Loucy (cell line): ENCODE data around the gene PIK3CG.

Source experiments
- EZH2phosphoT487 ChIP-seq: fragments of 200-600 bp; IDR thresholded peaks from 2 replicates; pipeline ENCODE4 v1.6.1; 2018; ENCODE audit warnings: antibody characterized with exemption, mild to moderate bottlenecking, moderate library complexity, borderline replicate concordance
- TF ChIP-seq, protein P1 (sequence below): fragments of 200-600 bp; sonication (generic); conservative IDR thresholded peaks from 2 replicates; pipeline ENCODE4 v1.5.1; 2014; ENCODE audit warnings: mild to moderate bottlenecking, antibody characterized with exemption, low read length

DNA sequence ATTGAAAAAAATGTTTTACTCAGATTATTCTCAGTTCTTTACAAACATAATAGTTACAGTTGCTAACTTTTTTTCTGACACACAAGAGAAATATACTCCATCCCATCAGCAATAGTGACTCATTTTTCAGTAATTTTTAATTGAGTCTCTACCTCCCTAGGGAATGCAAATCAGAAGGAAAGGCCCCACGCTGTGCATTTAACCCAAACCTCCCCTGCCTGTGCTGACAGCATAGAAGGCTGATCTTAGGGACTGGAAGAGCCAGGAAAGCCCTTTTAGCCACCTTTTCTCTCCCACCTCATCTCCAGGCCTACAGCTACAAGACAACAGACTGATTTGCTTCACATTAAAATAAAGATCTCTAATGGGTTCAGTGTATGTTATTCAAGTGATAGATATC, 24.7 kb upstream of the PIK3CG start:
- TF ChIP-seq, protein P1, sequence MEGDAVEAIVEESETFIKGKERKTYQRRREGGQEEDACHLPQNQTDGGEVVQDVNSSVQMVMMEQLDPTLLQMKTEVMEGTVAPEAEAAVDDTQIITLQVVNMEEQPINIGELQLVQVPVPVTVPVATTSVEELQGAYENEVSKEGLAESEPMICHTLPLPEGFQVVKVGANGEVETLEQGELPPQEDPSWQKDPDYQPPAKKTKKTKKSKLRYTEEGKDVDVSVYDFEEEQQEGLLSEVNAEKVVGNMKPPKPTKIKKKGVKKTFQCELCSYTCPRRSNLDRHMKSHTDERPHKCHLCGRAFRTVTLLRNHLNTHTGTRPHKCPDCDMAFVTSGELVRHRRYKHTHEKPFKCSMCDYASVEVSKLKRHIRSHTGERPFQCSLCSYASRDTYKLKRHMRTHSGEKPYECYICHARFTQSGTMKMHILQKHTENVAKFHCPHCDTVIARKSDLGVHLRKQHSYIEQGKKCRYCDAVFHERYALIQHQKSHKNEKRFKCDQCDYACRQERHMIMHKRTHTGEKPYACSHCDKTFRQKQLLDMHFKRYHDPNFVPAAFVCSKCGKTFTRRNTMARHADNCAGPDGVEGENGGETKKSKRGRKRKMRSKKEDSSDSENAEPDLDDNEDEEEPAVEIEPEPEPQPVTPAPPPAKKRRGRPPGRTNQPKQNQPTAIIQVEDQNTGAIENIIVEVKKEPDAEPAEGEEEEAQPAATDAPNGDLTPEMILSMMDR, result no peak
- TF ChIP-seq EZH2phosphoT487, result no peak
